Measurements from ENCODE around the gene TMEM39B.
"Not testable (repeated sequence)": the region's sequence is repeated elsewhere in the genome, so short reads cannot be mapped to it uniquely, and the experiment has no call there.

The TMEM39B gene

GRCh38 chr1:32111789-32112188 lies 39.0 kb downstream of the TMEM39B start:
- no peak overlapping the region for H3K4me3 ChIP-seq (ENCODE audit: low read depth, low read length)
- no peak for TF ChIP-seq MAX (IDR thresholded peaks at IDR 0.05; ENCODE audit: low read depth, low read length)
- no peak for TF ChIP-seq CTCF (IDR thresholded peaks at IDR 0.05; ENCODE audit: low read depth, low read length)
- TF ChIP-seq MYC (IDR thresholded peaks at IDR 0.05; ENCODE audit: low read depth, low read length), result no peak
- TF ChIP-seq POLR2A (IDR thresholded peaks at IDR 0.05; ENCODE audit: extremely low read depth, insufficient read length), result no peak
- no peak for DNase-seq (ENCODE audit: low read depth)

DNA sequence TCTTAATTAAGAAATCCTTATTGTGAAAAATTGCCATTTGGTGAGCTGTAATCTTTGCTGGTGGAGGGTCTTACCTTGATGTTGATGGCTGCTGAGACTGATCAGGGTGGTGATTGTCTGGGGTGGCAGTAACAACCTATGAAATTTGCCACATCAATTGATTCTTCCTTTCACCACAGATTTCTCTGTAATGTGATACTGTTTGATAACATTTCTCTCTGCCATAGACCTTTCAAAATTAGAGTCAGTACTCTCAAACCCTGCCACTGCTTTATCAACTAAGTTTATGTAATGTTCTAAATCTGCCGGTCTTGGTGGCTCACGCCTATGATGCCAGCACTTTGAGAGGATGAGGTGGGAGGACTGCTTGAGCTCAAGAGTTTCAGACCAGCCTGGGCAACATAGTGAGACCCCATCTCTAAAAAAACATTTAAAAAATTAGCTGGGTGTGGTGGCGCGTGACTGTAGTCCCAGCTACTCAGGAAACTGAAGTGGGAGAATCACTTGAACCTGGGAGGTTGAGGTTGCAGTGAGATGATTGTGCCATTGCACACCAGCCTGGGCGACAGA lies 40.2 kb downstream of the TMEM39B start:
- DNase-seq (ENCODE audit: low read depth), result no peak
- no peak overlapping the region for H3K4me3 ChIP-seq (ENCODE audit: low read depth, low read length)
- TF ChIP-seq CTCF (IDR thresholded peaks at IDR 0.05; ENCODE audit: low read depth, low read length) (no peak), MYC (IDR thresholded peaks at IDR 0.05; ENCODE audit: low read depth, low read length) (no peak), POLR2A (IDR thresholded peaks at IDR 0.05; ENCODE audit: extremely low read depth, insufficient read length) (no peak), MAX (IDR thresholded peaks at IDR 0.05; ENCODE audit: low read depth, low read length) (no peak)

GRCh38 chr1:32113436-32113835 lies 40.7 kb downstream of the TMEM39B start:
- not testable (repeated sequence) for DNase-seq (ENCODE audit: low read depth); H3K4me3 ChIP-seq (ENCODE audit: low read depth, low read length)

DNA sequence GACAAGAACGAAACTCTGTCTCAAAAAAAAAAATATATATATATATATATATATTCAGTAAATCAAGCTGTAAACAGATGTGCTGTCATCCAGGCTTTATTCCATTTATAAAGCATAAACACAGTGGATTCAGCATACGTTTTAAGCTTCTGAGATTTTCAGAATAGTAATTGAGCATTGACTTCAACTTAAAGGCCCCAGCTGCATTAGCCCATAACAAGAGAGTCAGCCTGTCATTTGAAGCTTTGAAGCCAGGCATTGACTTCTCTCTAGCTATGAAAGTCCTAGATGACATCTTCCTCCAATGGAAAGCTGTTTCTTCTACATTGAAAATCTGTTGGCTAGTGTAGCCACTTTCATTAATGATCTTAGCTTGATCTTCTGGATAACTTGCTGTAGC lies 41.7 kb downstream of the TMEM39B start:
- DNase-seq (ENCODE audit: low read depth), result no peak
- TF ChIP-seq MYC (IDR thresholded peaks at IDR 0.05; ENCODE audit: low read depth, low read length), result no peak
- TF ChIP-seq MAX (IDR thresholded peaks at IDR 0.05; ENCODE audit: low read depth, low read length), result no peak
- no peak for TF ChIP-seq POLR2A (IDR thresholded peaks at IDR 0.05; ENCODE audit: extremely low read depth, insufficient read length)
- TF ChIP-seq CTCF (IDR thresholded peaks at IDR 0.05; ENCODE audit: low read depth, low read length), result no peak

DNA sequence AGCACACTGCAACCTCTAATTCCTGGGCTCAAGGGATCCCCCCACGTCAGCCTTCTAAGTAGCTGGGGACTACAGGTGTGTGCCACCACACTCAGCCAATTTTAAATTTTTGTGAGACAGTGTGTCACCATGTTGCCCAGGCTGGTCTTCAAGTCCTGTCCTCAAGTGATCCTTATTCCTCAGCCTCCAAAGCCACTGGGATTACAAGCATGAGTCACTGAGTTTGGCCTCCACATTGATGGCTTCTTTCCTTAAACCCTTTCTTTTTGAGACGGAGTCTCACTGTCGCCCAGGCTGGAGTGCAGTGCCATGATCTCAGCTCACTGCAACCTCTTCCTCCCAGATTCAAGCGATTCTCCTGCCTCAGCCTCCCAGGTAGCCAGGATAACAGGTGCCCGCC lies 42.8 kb downstream of the TMEM39B start:
- no peak for TF ChIP-seq CTCF (IDR thresholded peaks at IDR 0.05; ENCODE audit: low read depth, low read length)
- no peak for TF ChIP-seq POLR2A (IDR thresholded peaks at IDR 0.05; ENCODE audit: extremely low read depth, insufficient read length)
- no peak for TF ChIP-seq MYC (IDR thresholded peaks at IDR 0.05; ENCODE audit: low read depth, low read length)
- no peak for TF ChIP-seq MAX (IDR thresholded peaks at IDR 0.05; ENCODE audit: low read depth, low read length)
- no peak overlapping the region for H3K4me3 ChIP-seq (ENCODE audit: low read depth, low read length)
- DNase-seq (ENCODE audit: low read depth), result no peak

More for the DNA sequence above, 41.7 kb downstream of the TMEM39B start:
- no peak overlapping the region for H3K4me3 ChIP-seq (ENCODE audit: low read depth, low read length)

DNA sequence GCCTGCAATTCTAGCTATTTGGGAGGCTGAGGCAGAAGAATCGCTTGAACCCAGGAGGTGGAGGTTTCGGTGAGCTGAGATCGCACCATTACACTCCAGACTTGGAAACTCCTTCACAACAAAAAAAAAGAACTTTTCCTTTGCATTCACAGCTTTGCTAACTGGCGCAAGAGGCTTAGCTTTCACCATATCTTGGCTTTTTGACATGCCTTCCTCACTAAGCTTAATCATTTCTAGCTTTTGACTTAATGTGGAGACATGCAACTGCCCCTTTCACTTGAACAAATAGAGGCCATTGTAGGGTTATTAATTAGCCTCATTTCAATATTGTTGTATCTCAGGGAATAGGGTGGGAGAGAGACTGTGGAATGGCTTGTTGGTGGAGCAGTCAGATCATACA lies 43.8 kb downstream of the TMEM39B start:
- DNase-seq (ENCODE audit: low read depth), result no peak
- no peak overlapping the region for H3K4me3 ChIP-seq (ENCODE audit: low read depth, low read length)
- TF ChIP-seq CTCF (IDR thresholded peaks at IDR 0.05; ENCODE audit: low read depth, low read length), result no peak
- TF ChIP-seq MYC (IDR thresholded peaks at IDR 0.05; ENCODE audit: low read depth, low read length), result no peak
- TF ChIP-seq POLR2A (IDR thresholded peaks at IDR 0.05; ENCODE audit: extremely low read depth, insufficient read length), result no peak
- no peak for TF ChIP-seq MAX (IDR thresholded peaks at IDR 0.05; ENCODE audit: low read depth, low read length)
